ENCODE results near the gene FAM200B. TPM values are rescaled to one million over a fixed set of nuclear protein-coding genes. Genes with fewer than 3 reads are reported as not detected.
A peak's percentile ranks its signal among the peaks of the same experiment; 100 is the strongest.

FAM200B gene
- total RNA-seq, 1 donor from 2014 or later = 58.3 TPM

DNA sequence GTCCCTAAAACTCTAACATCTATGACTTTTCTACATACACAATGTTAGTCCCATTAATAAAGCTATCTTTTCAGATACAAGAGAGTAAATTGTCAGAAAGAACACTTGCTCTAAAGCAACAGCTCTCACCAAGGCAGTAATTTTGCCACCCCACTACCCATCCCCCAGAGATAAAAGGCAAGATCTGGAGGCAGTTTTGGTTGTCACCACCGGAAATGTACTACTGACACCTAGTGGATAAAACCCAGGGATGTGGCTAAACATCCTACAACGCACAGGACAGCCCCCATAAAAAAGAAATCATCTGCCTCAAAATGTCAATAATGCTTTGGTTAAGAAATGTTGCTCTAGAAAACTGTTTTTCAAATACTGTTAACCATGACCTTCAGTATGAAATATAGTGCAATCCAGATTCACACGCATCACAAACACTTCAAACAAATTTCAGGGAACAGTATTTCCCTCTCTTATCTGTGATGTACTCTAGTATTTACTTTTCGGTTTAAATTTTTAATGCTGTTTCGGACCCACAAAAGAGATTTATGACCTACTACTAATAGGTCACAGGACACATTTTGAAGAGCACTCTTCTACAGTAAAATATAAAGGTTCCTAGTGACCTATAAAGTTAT, 31.6 kb upstream of the FAM200B start:
- peaks cover 23% of the 10 kb centered on the region for H3K4me1 ChIP-seq
- Mint-ChIP-seq H3K27me3 (ENCODE audit: insufficient read depth, low read depth) (no peaks in the 10 kb centered on the region), H3K27ac (no peak overlapping the region), H3K36me3 (peaks cover 11% of the 10 kb centered on the region), H3K4me3 (no peak overlapping the region), H3K4me1 (peaks cover 35% of the 10 kb centered on the region), H3K9me3 (peaks cover 4% of the 10 kb centered on the region)
- no peaks in the 10 kb centered on the region for H3K9me3 ChIP-seq (ENCODE audit: low read depth)
- H3F3A ChIP-seq (ENCODE audit: low read depth) = peaks cover 10% of the 10 kb centered on the region
- DNase-seq (ENCODE audit: low spot score) = peak; percentile 72
- H3K4me3 ChIP-seq = no peak overlapping the region
- H2AFZ ChIP-seq (replicated peaks) = no peak overlapping the region
- H3K79me2 ChIP-seq (ENCODE audit: low read depth) = peaks cover 97% of the 10 kb centered on the region
- no peak overlapping the region for H3K27ac ChIP-seq
- H3K9ac ChIP-seq = no peak overlapping the region
- no peak for TF ChIP-seq EZH2phosphoT487 (IDR thresholded peaks at IDR 0.05)
- TF ChIP-seq, protein P1, sequence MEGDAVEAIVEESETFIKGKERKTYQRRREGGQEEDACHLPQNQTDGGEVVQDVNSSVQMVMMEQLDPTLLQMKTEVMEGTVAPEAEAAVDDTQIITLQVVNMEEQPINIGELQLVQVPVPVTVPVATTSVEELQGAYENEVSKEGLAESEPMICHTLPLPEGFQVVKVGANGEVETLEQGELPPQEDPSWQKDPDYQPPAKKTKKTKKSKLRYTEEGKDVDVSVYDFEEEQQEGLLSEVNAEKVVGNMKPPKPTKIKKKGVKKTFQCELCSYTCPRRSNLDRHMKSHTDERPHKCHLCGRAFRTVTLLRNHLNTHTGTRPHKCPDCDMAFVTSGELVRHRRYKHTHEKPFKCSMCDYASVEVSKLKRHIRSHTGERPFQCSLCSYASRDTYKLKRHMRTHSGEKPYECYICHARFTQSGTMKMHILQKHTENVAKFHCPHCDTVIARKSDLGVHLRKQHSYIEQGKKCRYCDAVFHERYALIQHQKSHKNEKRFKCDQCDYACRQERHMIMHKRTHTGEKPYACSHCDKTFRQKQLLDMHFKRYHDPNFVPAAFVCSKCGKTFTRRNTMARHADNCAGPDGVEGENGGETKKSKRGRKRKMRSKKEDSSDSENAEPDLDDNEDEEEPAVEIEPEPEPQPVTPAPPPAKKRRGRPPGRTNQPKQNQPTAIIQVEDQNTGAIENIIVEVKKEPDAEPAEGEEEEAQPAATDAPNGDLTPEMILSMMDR (IDR thresholded peaks at IDR 0.05) = peak; percentile 80
- H3K36me3 ChIP-seq = no peaks in the 10 kb centered on the region
- H3K27me3 ChIP-seq = no peaks in the 10 kb centered on the region
- peaks cover 18% of the 10 kb centered on the region for H4K20me1 ChIP-seq (ENCODE audit: low read depth)
- peak overlapping the region; percentile 63 for H3K4me2 ChIP-seq

DNA sequence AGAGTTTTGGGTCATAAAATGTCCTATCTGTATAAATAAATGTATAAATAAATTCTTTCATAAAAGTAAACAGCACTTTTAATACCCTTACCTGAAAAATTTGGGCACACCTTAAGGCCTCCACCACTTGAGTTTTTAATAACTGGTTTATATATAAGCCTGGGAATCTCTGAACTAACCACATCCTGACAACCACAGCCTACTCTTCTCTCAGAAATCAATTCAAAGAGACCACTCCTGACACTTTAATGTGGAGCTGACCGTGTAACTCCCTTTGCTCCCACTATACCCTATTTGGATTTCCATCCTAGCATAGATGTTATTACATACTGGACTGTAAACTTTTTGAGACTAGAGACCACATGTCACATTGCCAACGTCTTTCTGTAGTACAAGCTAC, 30.0 kb upstream of the FAM200B start:
- Histone ChIP-seq H3F3A (ENCODE audit: low read depth) (peaks cover 23% of the 10 kb centered on the region), H3K79me2 (ENCODE audit: low read depth) (peaks cover 81% of the 10 kb centered on the region), H3K27ac (no peak overlapping the region), H3K4me2 (no peak overlapping the region), H3K4me1 (peaks cover 23% of the 10 kb centered on the region), H3K9me3 (ENCODE audit: low read depth) (no peaks in the 10 kb centered on the region), H3K36me3 (no peaks in the 10 kb centered on the region), H2AFZ (replicated peaks) (no peak overlapping the region), H3K4me3 (no peak overlapping the region), H3K27me3 (no peaks in the 10 kb centered on the region), H4K20me1 (ENCODE audit: low read depth) (peaks cover 18% of the 10 kb centered on the region), H3K9ac (no peak overlapping the region)
- H3K4me3 Mint-ChIP-seq = peak overlapping the region; percentile 12
- DNase-seq (ENCODE audit: low spot score) = no peak
- peaks cover 39% of the 10 kb centered on the region for H3K4me1 Mint-ChIP-seq
- H3K27me3 Mint-ChIP-seq (ENCODE audit: insufficient read depth, low read depth) = peaks cover 2% of the 10 kb centered on the region
- peaks cover 11% of the 10 kb centered on the region for H3K36me3 Mint-ChIP-seq
- peaks cover 4% of the 10 kb centered on the region for H3K9me3 Mint-ChIP-seq
- no peak overlapping the region for H3K27ac Mint-ChIP-seq
- TF ChIP-seq EZH2phosphoT487 (IDR thresholded peaks at IDR 0.05) (no peak), EZH2 (IDR thresholded peaks at IDR 0.05) (no peak)
- TF ChIP-seq, protein P1 (IDR thresholded peaks at IDR 0.05) = no peak

DNA sequence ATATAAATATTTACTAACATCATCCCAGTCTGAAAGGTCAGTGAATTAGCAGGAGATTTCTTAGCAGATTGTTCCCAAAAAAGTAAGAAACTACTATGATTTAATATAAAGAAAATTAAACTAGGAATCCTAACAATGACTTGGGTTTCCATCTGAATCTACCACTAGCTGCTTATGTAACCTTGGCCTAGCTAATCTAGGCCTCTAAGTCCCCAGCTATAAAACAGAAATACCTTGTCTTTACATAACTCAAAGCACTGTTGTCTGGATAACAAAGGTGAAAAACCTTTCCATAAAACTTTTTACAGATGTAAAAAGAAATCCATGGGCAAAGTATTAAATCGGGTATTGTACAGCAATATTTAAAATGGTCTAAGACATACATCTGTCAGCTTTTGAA, 29.4 kb upstream of the FAM200B start:
- Mint-ChIP-seq H3K9me3 (peaks cover 4% of the 10 kb centered on the region), H3K36me3 (peaks cover 11% of the 10 kb centered on the region), H3K27me3 (ENCODE audit: insufficient read depth, low read depth) (peaks cover 2% of the 10 kb centered on the region), H3K27ac (no peak overlapping the region), H3K4me1 (peaks cover 39% of the 10 kb centered on the region), H3K4me3 (peak overlapping the region; percentile 12)
- H4K20me1 ChIP-seq (ENCODE audit: low read depth) = peaks cover 18% of the 10 kb centered on the region
- H3K4me1 ChIP-seq = peaks cover 23% of the 10 kb centered on the region
- no peak overlapping the region for H3K9ac ChIP-seq
- no peak overlapping the region for H3K27ac ChIP-seq
- TF ChIP-seq EZH2phosphoT487 (IDR thresholded peaks at IDR 0.05) (no peak), EZH2 (IDR thresholded peaks at IDR 0.05) (no peak)
- TF ChIP-seq, protein P1 (IDR thresholded peaks at IDR 0.05) = no peak
- H3K4me2 ChIP-seq = peak overlapping the region; percentile 79
- H3K4me3 ChIP-seq = no peak overlapping the region
- H3K27me3 ChIP-seq = no peaks in the 10 kb centered on the region
- no peak for DNase-seq (ENCODE audit: low spot score)
- no peak overlapping the region for H2AFZ ChIP-seq (replicated peaks)
- no peaks in the 10 kb centered on the region for H3K36me3 ChIP-seq
- peaks cover 76% of the 10 kb centered on the region for H3K79me2 ChIP-seq (ENCODE audit: low read depth)
- no peaks in the 10 kb centered on the region for H3K9me3 ChIP-seq (ENCODE audit: low read depth)
- peaks cover 28% of the 10 kb centered on the region for H3F3A ChIP-seq (ENCODE audit: low read depth)

Data from neural progenitor cell (in vitro differentiated cells).